SKM-1 treated with dmso at 0.1 percent for 144 hours (cell line): ENCODE data around the gene KRTAP29-1.

Source experiments
- DNase-seq: peaks from one replicate; lab custom pipeline; 2025; ENCODE audit not compliant: unreplicated experiment; lab: John Stamatoyannopoulos, UW

The KRTAP29-1 gene

GRCh38 chr17:41328207-41328606 lies 25.6 kb upstream of the KRTAP29-1 start:
- DNase-seq, result no peak

GRCh38 chr17:41327411-41328120 lies 24.9 kb upstream of the KRTAP29-1 start:
- DNase-seq, result no peak

- no peak for DNase-seq
Observed at GRCh38 chr17:41326173-41327145, 23.8 kb upstream of the KRTAP29-1 start.

- DNase-seq, result no peak
Observed at GRCh38 chr17:41325611-41326010, 23.0 kb upstream of the KRTAP29-1 start.

- no peak for DNase-seq
Observed at GRCh38 chr17:41325126-41325525, 22.5 kb upstream of the KRTAP29-1 start.

GRCh38 chr17:41324180-41325075 lies 21.8 kb upstream of the KRTAP29-1 start:
- DNase-seq, result no peak

- no peak for DNase-seq
Observed at GRCh38 chr17:41322903-41323895, 20.5 kb upstream of the KRTAP29-1 start.

GRCh38 chr17:41322094-41322902 lies 19.6 kb upstream of the KRTAP29-1 start:
- no peak for DNase-seq

GRCh38 chr17:41318231-41318630 lies 15.6 kb upstream of the KRTAP29-1 start:
- DNase-seq, result no peak

- DNase-seq, result no peak
Observed at GRCh38 chr17:41315814-41316445, 13.3 kb upstream of the KRTAP29-1 start.

GRCh38 chr17:41315204-41315794 lies 12.6 kb upstream of the KRTAP29-1 start, which contains the start of gene KRTAP17-1:
Gene KRTAP17-1, minus strand, starts transcription at chr17:41315710. Its CDS starts 60 bp downstream, at chr17:41315650.
- no peak for DNase-seq

- DNase-seq, result no peak
Observed at GRCh38 chr17:41311111-41311510, 8.5 kb upstream of the KRTAP29-1 start.

- no peak for DNase-seq
Observed at GRCh38 chr17:41308918-41309359, 6.3 kb upstream of the KRTAP29-1 start, which contains the start of gene KRTAP16-1. Gene KRTAP16-1, minus strand, starts transcription at chr17:41309309. Its CDS starts 56 bp downstream, at chr17:41309253.

- DNase-seq, result no peak
Observed at GRCh38 chr17:41308251-41308917, 5.7 kb upstream of the KRTAP29-1 start.

- no peak for DNase-seq
Observed at GRCh38 chr17:41307647-41308046, 5.0 kb upstream of the KRTAP29-1 start.

GRCh38 chr17:41304091-41304490 lies 1.4 kb upstream of the KRTAP29-1 start:
- DNase-seq, result no peak

- DNase-seq, result no peak
Observed at GRCh38 chr17:41302981-41303380, 330 bp upstream of the KRTAP29-1 start.
